HG03060 (cell line): Measurements from ENCODE around the gene CYFIP2.
A peak's percentile ranks its signal among the peaks of the same experiment; 100 is the strongest.

Experiments
- ATAC-seq: cut with Tn5 transposase; IDR thresholded peaks from one replicate; pipeline ENCODE4 v1.9.1; 2021; ENCODE audit warnings: low read depth, moderate number of reproducible peaks; ENCODE audit not compliant: unreplicated experiment

CYFIP2 gene

GRCh38 chr5:157312492-157312891 lies 46.6 kb downstream of the CYFIP2 start:
- peak; percentile 77 for ATAC-seq

- ATAC-seq = no peak
Measured at GRCh38 chr5:157322581-157322980, 56.7 kb downstream of the CYFIP2 start.

GRCh38 chr5:157323107-157323706 lies 57.3 kb downstream of the CYFIP2 start:
- ATAC-seq = no peak

DNA sequence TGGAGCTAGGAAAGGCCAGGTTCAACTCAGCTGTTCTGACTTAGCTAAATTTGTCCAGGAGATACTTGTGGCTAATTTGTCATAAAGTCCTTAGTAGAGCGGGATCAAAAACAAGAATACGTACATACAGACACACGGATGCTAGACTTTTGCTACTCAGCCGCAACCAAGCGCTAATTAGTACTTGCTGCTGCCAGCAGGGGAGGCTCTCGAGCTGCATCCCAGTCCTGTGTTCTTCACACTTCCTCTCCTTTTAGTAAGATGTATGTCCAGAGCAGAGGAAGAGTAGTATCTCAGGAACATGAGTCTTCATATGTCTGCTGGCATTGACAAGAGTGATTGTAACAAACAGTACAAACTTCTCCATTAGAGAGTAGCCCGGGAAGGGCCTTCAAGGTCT lies 58.3 kb downstream of the CYFIP2 start:
- ATAC-seq = no peak

- no peak for ATAC-seq
Measured at GRCh38 chr5:157326440-157327005, 60.6 kb downstream of the CYFIP2 start.

- ATAC-seq = no peak
Measured at GRCh38 chr5:157327771-157328170, 61.8 kb downstream of the CYFIP2 start.

DNA sequence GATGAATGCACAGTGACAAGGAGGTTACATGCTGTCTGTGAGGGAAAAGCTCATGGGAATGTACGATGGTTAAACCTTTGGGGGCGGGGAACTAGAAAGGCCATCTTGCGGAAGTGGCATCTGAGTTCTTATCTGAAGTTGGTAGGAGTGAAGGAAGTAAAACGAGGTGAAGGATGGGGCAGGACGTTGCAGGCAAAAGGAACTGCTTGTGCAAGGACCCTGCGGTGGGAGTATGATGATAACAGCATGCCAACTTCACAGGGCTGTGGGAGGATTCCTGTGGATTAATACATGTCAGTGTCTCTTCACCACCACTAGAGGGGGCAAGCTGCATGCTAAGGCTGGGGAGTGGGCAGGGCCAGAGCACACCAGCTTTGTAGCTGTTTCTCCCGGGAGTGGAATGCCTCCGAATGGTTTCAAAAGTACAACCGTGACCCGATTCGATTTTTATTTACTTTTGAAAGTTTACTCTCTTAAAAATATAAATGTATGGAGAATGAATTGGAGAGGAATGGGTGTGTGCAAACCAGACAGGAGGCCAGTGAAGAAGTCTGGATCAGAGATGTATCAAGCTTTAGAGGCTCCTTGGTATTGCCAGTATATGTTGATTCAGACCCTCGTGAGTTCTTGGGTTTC lies 62.5 kb downstream of the CYFIP2 start:
- ATAC-seq = peak; percentile 88

GRCh38 chr5:157331807-157332206 lies 65.9 kb downstream of the CYFIP2 start:
- ATAC-seq = no peak

DNA sequence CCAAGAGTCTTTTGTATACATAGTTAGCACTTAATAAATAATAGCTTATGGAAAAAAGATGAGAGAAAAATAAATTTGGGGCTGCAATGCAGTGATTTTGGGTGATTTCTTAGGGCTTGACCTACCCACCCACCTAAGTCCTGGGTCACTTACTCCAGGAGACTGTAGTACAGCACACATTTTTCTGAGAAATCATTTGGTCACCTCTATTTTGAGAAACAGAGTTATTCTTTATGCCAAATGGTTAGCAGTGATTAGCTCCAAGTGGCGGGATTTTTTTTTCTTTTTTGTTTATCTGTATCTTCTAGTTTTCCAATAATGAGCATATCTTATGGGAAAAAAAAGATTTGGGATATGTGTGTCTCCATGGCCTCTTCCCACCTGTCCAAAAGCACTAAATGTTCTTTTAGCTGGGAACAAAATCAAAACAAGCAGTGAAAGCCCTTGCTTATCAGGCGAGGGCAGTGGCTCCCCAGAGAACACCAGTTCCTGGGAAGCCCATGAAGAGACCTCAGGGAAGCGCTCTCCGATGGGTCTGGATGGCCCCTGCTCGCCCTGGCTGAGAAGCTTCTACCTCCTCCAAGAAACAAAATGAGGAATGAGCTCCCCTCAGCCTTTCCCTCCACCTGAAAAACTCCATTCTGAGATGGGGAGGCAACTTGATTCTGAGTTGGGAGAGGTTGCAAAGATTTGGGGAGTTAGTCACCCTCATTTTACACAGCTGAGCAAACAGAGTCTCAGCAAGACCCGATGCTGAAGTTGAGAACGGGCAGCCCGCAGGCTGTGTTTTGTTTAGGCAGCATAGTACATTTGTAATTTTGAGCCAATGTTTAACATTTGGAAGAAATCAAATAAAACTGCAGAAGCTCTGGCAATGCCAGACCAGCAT lies 69.9 kb downstream of the CYFIP2 start:
- no peak for ATAC-seq

DNA sequence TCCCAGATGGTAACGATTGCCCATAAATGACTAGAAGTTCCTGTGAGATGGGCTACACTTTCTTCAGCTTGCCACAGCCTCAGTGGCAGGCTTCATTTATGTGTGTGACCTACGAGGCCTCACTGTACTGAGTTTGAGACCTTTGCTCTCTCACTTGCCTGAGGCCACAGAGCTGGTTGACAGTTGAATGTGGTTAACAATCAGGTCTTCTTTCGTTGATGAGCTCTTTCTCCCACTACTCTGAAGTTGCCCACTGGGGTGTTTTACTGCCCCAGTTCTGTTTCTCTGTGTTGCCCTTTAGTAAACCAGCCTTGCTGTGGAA lies 70.5 kb downstream of the CYFIP2 start:
- no peak for ATAC-seq

DNA sequence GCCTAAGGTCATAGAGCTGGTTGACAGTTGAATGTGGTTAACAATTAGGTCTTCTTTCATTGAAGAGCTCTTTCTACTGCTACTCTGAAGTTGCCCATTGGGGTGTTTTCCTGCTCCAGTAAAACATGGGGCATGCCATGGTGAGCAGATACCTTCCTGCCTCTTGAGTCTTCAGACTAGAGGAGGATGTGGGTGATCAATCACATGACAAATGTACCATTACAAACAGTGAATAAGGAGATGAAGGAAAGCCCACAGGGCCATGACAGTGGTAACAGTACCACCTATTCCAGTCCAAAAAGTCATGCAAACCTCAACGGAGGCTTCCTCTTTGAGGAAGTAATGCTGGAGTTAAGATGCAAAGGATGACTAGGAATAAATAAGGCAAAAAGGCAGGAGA lies 73.5 kb downstream of the CYFIP2 start:
- no peak for ATAC-seq

GRCh38 chr5:157342822-157343402 lies 77.0 kb downstream of the CYFIP2 start:
- no peak for ATAC-seq

DNA sequence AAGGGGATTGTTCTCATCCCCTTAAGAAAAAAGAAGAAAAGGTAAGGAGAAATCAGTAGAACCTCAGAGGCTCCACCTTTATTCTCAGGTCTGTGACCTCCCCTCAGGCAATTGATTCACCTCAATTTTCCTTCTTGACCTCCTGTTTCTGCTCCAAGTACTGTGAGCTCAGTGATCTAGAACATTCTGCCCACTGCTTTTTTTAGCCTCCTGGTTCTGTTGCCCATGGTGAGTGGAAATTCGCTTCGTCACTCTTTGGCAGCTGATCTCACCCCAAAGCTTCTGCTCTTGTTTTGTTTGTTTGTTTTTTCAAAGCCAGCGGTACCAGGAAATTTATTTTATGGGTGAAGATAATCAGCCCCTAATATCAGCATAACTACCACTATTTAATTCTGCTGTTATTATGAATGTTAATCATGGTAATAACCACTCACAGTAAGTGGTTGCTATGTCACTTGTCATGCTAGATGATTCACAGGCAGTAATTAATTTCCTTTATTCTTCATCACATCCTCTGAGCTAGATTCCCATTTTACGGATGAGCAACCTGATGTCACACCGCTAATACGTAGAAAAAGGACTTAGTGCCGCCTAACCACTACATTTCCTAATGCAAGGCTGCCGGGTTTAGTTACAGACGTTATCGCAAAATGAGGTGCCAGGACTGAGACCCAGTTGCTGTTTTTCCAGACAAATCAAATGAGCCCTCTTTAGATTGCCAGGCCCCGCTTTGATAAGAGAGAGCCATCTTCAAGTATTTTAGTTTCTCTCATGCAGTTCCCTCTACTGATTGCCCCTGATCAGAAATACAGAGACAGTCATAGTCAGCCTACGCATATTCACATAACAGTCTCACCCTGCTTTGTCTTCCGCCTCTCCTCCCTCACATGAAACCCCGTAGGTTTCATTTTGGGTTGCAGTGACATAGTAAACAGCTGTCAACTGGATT lies 78.2 kb downstream of the CYFIP2 start:
- no peak for ATAC-seq

DNA sequence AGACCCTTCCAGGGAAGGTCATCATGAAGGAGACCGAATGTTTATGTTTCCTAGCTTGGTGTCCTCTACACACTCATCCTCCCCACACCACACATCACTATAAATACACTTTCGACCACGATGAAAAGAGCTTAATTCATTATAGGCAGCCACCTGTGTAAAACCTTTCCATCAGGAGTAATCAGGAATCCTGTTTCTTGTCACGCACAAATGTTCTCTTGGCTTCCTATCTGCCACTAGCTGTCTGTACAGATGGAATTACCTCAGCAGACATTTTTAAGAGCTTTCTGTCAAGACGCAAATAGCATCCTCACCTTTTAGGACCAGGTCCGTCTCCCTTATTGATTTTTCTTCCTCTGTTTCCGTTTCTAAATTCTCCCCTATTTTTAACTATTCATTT lies 79.1 kb downstream of the CYFIP2 start:
- no peak for ATAC-seq

DNA sequence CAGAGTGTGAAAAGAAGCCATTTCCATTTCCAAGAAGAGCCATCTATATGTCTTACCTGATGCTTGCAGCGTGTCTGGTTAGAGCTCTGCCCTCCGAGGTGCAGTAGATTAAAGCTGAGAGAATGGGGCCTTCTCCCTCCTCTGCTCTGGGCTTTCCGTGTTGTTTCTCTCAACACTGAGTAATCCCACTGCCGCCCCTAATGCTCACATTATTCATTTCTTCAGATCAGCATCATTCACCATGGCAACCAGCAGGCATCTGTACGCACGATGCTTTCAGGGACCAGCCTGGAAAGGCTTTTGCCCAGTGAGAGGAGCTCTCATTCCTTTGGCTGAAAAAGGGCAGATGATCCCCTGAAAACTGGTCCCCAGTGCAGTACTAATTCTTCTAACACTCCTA lies 79.6 kb downstream of the CYFIP2 start:
- ATAC-seq = no peak

DNA sequence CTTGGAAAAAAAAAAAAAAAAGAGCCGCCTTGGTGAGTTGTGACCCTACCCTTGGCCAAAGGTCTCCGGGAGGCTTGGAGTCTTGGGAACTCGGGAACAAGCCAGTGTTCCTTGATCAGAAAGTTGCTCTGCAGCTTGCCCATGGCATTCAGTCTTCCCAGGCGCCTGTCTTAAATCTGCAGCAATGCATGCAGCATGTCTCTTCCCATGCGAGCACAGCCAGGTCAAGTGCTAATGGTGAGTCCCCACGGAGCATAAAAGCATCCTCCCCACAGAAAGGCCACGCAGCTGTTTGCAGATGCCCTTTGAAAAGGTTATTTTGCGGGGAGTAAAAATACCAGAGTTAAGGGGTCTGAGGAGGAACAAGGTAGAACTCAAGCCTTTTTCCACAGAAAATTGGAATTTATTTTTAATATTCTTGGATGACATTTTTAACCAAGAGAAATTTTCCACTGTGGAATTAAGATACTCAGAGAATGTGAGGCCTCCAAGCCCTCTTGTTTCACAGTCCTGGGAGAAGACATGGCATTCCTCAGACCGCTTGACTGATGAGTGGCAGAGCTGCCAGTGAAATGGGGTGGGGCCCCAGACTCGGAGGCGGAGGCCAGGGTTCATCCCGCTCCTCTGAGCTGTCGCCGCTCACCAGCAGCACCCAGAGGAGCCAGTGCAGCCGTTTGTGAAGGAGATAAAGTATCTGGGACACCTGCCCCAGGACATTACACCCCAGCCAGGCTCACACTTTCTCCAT lies 81.6 kb downstream of the CYFIP2 start:
- ATAC-seq = no peak

DNA sequence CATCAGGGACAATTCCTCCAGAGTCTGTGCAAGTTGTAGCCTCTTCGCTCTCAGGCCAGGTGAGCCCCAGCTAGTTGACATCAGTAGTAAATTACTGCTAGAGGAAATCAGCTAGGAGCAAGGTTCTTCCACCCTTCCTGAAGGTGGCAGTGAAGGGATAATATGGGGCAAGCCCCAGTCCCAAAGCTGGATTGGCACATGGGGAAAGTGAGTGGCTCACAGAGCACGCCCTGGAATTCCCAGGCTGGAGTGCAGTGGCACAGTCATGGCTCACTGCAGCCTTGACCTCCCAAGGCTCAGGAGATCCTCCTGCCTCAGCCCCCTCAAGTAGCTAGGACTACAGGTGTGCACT lies 82.1 kb downstream of the CYFIP2 start:
- no peak for ATAC-seq

DNA sequence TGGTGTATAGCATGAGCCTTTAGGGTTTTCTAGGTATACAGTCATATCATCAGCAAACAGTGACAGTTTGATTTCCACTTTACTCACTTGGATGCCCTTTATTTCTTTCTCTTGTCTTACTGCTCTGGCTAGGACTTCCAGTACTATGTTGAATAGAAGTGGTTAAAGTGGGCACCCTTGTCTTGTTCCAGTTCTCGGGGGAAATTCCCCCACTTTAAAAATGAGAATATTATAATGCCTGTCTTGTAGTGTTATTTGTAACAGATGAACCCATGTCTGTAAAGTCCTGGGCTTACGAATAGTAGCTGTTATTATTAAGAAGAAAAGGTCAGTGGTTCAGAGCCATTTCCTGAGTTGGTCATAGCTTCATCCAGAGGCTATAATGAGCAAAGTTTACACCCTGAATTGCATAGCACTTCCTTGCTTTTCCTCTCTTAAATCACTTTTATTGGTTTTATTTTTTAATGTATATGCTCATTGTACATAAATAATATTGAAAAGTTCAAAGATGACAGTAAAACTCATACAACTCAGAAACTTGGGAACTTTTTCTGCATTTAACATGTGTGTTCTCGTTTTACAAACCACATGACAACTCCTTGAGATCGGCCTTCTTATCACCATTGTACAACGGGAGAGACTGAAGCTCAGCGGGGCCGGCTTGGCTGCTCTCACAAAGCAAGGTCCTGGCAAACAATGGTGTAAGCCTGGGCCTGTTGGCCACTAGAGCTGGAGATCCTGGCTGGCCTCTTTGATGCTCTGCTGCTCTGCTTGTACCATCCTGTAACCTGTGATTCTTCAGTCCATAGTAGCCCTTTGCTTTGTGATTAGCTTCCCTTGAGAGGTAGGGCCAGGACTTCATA lies 85.2 kb downstream of the CYFIP2 start:
- no peak for ATAC-seq

- ATAC-seq = no peak
Measured at GRCh38 chr5:157351802-157352092, 85.8 kb downstream of the CYFIP2 start.
